ENCODE measurements around the gene KRT34.

The KRT34 gene

GRCh38 chr17:41328207-41328606 lies 53.9 kb downstream of the KRT34 start:
- DNase-seq = no peak
